Duodenal mucosa (tissue), 2 donors: ENCODE measurements around the gene CD300A.

Source experiments
- H3K27ac ChIP-seq: one replicate; pipeline ENCODE4 v1.7.0; 2013; ENCODE audit warnings: low read depth, low read length
- H3K27me3 ChIP-seq, 2 donors: one replicate each; pipeline ENCODE4 v1.7.0; 2013; ENCODE audit warnings: low read length in 2 of 2, control low read depth in 1 of 2; ENCODE audit not compliant: insufficient read depth in 2 of 2, control insufficient read depth in 1 of 2
- H3K36me3 ChIP-seq, 2 donors: one replicate each; pipeline ENCODE4 v1.7.0; 2013; ENCODE audit warnings: low read length in 2 of 2, control low read depth in 1 of 2; ENCODE audit not compliant: insufficient read depth in 2 of 2, control insufficient read depth in 1 of 2
- H3K4me1 ChIP-seq, 2 donors: one replicate each; pipeline ENCODE4 v1.7.0; 2013; ENCODE audit warnings: low read length in 2 of 2, control low read depth in 1 of 2; ENCODE audit not compliant: insufficient read depth in 2 of 2, control insufficient read depth in 1 of 2
- H3K4me3 ChIP-seq, 2 donors: one replicate each; pipeline ENCODE4 v1.7.0; 2013; ENCODE audit warnings: low read length in 2 of 2, low read depth in 1 of 2
- H3K9ac ChIP-seq, 2 donors: one replicate each; pipeline ENCODE4 v1.7.0; 2013; ENCODE audit warnings: low read length in 2 of 2, low read depth in 1 of 2
- H3K9me3 ChIP-seq, 2 donors: one replicate each; pipeline ENCODE4 v1.7.0; 2013; ENCODE audit warnings: low read length in 2 of 2, control low read depth in 1 of 2; ENCODE audit not compliant: control insufficient read depth in 1 of 2

Gene CD300A

GRCh38 chr17:74532115-74532514 lies 65.7 kb downstream of the CD300A start:
- no peaks in the 10 kb centered on the region for H3K36me3 ChIP-seq
- H3K27me3 ChIP-seq = no peaks in the 10 kb centered on the region
- H3K4me3 ChIP-seq = peak overlapping the region in 1 of 2 donors; percentile 36
- no peaks in the 10 kb centered on the region for H3K4me1 ChIP-seq
- H3K27ac ChIP-seq = no peak overlapping the region
- H3K9me3 ChIP-seq = no peaks in the 10 kb centered on the region
- no peak overlapping the region for H3K9ac ChIP-seq
